B cell (primary cell): ENCODE results near the gene SSX2IP. TPM values are rescaled to one million over a fixed set of nuclear protein-coding genes. Genes with fewer than 3 reads are reported as not detected.

ENCODE experiments used
- ATAC-seq: fragments of 200-7000 bp; cut with Tn5 transposase; one replicate; pipeline ENCODE4 v1.10.0; 2021; ENCODE audit warnings: low read depth, mild to moderate bottlenecking, moderate number of reproducible peaks, moderate library complexity
- CTCF ChIA-PET: fragments of 350-600 bp; sonication (Branson Sonifier 250); formaldehyde crosslinking; loops from one replicate; lab custom pipeline; 2021; ENCODE audit warnings: antibody characterized with exemption, inconsistent platforms; lab: Charles Lee
- POLR2A ChIA-PET: fragments of 350-600 bp; sonication (Branson Sonifier 250); formaldehyde crosslinking; loops from one replicate; lab custom pipeline; 2021; ENCODE audit warnings: antibody characterized with exemption; lab: Charles Lee
- DNase-seq: peaks from one replicate; pipeline ENCODE4 v3.0.0; 2013
- H2AFZ ChIP-seq: 2 replicates; pipeline ENCODE4 v1.6.1; 2012; ENCODE audit warnings: mild to moderate bottlenecking, low read depth, low read length; ENCODE audit not compliant: insufficient read depth, poor library complexity, severe bottlenecking
- H3K27ac ChIP-seq, 2 donors: 1 replicate in 1 of 2; 2 replicates in 1 of 2; pipeline ENCODE4 v1.5.1; 2012 to 2013; ENCODE audit warnings: low read length in 2 of 2, mild to moderate bottlenecking in 2 of 2, moderate library complexity in 1 of 2
- H3K27me3 ChIP-seq, 4 experiments: fragments of 200-600 bp in 1 of 4; sonication (generic) in 1 of 4; replicated peaks in 1 of 4; 1 replicate in 2 of 4; 2 replicates in 2 of 4; pipeline versions ENCODE4 v1.6.1 to v1.7.0; 2013 to 2016; ENCODE audit warnings: low read length in 3 of 4, mild to moderate bottlenecking in 2 of 4, mixed read lengths in 1 of 4, moderate library complexity in 1 of 4; ENCODE audit not compliant: insufficient read depth in 4 of 4, control insufficient read depth in 3 of 4; ENCODE audit errors: control extremely low read depth in 1 of 4
- H3K36me3 ChIP-seq, 2 experiments: replicated peaks in 1 of 2; 1 replicate in 1 of 2; 2 replicates in 1 of 2; pipeline versions ENCODE4 v1.6.1 to v1.7.1; 2013; ENCODE audit warnings: low read length in 1 of 2; ENCODE audit not compliant: insufficient read depth in 2 of 2, control insufficient read depth in 1 of 2; ENCODE audit errors: control extremely low read depth in 1 of 2, extremely low read depth in 1 of 2
- H3K4me1 ChIP-seq, 2 donors: fragments of 200-600 bp in 1 of 2; sonication (generic) in 1 of 2; 1 replicate in 1 of 2; 2 replicates in 1 of 2; pipeline versions ENCODE4 v1.5.1 to v1.6.1; 2013 to 2017; ENCODE audit warnings: low read length in 2 of 2; ENCODE audit not compliant: control insufficient read depth in 2 of 2, insufficient read depth in 2 of 2
- H3K4me2 ChIP-seq: replicated peaks from 2 replicates; pipeline ENCODE3; 2012; ENCODE audit warnings: mild to moderate bottlenecking, low read depth, low read length; ENCODE audit not compliant: poor library complexity, severe bottlenecking
- H3K4me3 ChIP-seq, 5 experiments: fragments of 200-600 bp in 1 of 5; sonication (generic) in 1 of 5; 1 replicate in 3 of 5; 2 replicates in 2 of 5; pipeline versions ENCODE4 v1.5.1 to v1.7.0; 2011 to 2016; ENCODE audit warnings: low read length in 4 of 5, mild to moderate bottlenecking in 4 of 5, low read depth in 2 of 5, control low read depth in 1 of 5, moderate library complexity in 1 of 5; ENCODE audit not compliant: insufficient read depth in 1 of 5; ENCODE audit errors: control extremely low read depth in 1 of 5, extremely low read depth in 1 of 5
- H3K79me2 ChIP-seq: fragments of 200-600 bp; sonication (generic); one replicate; pipeline ENCODE4 v1.6.0; 2016; ENCODE audit warnings: low read length; ENCODE audit not compliant: control insufficient read depth, insufficient read depth
- H3K9ac ChIP-seq: fragments of 200-600 bp; sonication (generic); 2 replicates; pipeline ENCODE4 v1.6.1; 2017; ENCODE audit warnings: mild to moderate bottlenecking, low read length, moderate library complexity
- H3K9me3 ChIP-seq, 3 donors: one replicate each; pipeline versions ENCODE4 v1.6.1 to v1.7.1; 2013; ENCODE audit warnings: low read length in 2 of 3; ENCODE audit not compliant: control insufficient read depth in 2 of 3, insufficient read depth in 1 of 3; ENCODE audit errors: control extremely low read depth in 1 of 3
- H4K20me1 ChIP-seq: 2 replicates; pipeline ENCODE4 v1.6.0; 2012; ENCODE audit warnings: mild to moderate bottlenecking, low read length; ENCODE audit not compliant: insufficient read depth, control insufficient read depth, poor library complexity, severe bottlenecking
- H3K27ac Mint-ChIP-seq: one replicate; pipeline ENCODE4 v1.8.0; 2021; ENCODE audit warnings: mixed read lengths
- H3K27me3 Mint-ChIP-seq: one replicate; pipeline ENCODE4 v1.8.0; 2021; ENCODE audit warnings: mixed read lengths
- H3K4me1 Mint-ChIP-seq: one replicate; pipeline ENCODE4 v1.8.0; 2021; ENCODE audit warnings: mixed read lengths
- H3K4me3 Mint-ChIP-seq: one replicate; pipeline ENCODE4 v1.8.0; 2021; ENCODE audit warnings: mixed read lengths
- H3K9me3 Mint-ChIP-seq: one replicate; pipeline ENCODE4 v1.8.0; 2022; ENCODE audit warnings: mixed read lengths; ENCODE audit not compliant: insufficient read depth
- EZH2 ChIP-seq: IDR thresholded peaks from 2 replicates; pipeline ENCODE4 v1.6.1; 2012; ENCODE audit warnings: borderline replicate concordance, low read depth, mild to moderate bottlenecking, moderate library complexity, low read length; ENCODE audit not compliant: insufficient read depth, poor library complexity, severe bottlenecking
- WGBS: methylation state at CpG from one replicate; pipeline ENCODE4 v1.1.5; 2013; ENCODE audit warnings: missing lambda C conversion rate; ENCODE audit not compliant: insufficient coverage; 5-methylcytosine and 5-hydroxymethylcytosine counted together
- intact Hi-C: fragments of 100-400 bp; cut with micrococcal nuclease; formaldehyde crosslinking; loops from one replicate; pipeline ENCODE4 v1.10.0; 2022
- polyA plus RNA-seq: library from polyadenylated mRNA; depleted of rRNA; stranded (reverse); fragments of >200 nt; gene quantifications from 2 replicates; pipeline ENCODE4 v1.2.3, GENCODE V29; 2012
- total RNA-seq, 2 donors: library from RNA; stranded (reverse); fragments of 120-200 nt in 1 of 2; gene quantifications; 1 replicate in 1 of 2; 2 replicates in 1 of 2; pipeline versions ENCODE4 v1.2.3 to v1.2.4, GENCODE V29; 2013 to 2022
- TF ChIP-seq, protein P1 (sequence below): fragments of 200-600 bp; IDR thresholded peaks from one replicate; pipeline ENCODE4 v1.8.0; 2022; ENCODE audit warnings: antibody characterized with exemption, mild to moderate bottlenecking

The SSX2IP gene
- total and polyA plus RNA-seq, 2 donors (not counting 1 experiment from before 2014, with no cell fraction given), result 0.95 to 10.3 TPM

DNA sequence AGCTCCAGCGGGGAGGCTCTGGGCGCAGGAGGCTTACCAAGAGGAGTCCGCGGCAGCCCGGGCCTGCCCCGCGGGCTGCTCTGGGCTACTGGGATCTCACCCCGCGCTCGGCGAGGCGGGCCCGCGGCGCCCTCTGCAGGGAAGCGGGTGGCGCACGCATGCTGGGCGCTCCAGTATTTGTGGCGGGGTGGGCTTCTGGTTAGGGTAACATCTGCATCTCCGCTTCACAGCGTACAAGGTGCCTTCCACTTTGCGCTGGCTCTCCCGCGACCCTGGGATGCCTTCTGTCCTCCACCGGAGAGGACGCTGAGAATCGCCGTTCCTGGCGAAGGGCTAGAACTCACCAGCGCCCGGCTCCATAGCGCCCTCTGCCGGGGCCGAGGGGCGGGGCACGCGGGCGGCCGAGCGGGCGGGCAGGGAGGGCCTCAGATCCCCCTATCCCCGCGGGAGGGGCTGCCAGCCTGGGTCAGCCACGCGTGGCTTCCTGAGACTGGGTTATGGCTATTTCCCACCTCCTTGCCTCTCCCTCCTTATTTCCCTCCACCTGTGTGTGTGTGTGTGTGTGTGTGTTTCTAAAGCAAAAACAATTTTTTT, 69.4 kb downstream of the SSX2IP start:
- H3K27me3 Mint-ChIP-seq, result peaks cover 6% of the 10 kb centered on the region
- WGBS, result under 1% methylated on average over 41 of the region's 46 CpGs
- no peaks in the 10 kb centered on the region for H3K9me3 Mint-ChIP-seq
- Histone ChIP-seq H3K79me2 (no peaks in the 10 kb centered on the region), H2AFZ (peak overlapping the region; percentile 95), H3K4me3 (peak overlapping the region in 4 of 5 experiments; percentile 59 to 84 (median 72)), H3K9ac (peak overlapping the region; percentile 81), H3K4me2 (peak overlapping the region; percentile 98), H3K4me1 (peaks cover 0 to 4% of the 10 kb centered on the region in 2 donors), H3K36me3 (no peaks in the 10 kb centered on the region), H3K27ac (no peak overlapping the region), H3K27me3 (peaks cover 0 to 5% (median 0%) of the 10 kb centered on the region in 4 experiments), H4K20me1 (no peaks in the 10 kb centered on the region), H3K9me3 (no peaks in the 10 kb centered on the region)
- ATAC-seq, result peak; percentile 92
- intact Hi-C loops, result loop anchor here (1.0 to 5.0 kb wide), 9 partner anchors 47 to 716 kb away; partner anchors contain the start of genes CTBS, GNG5, SPATA1 and SSX2IP
- ChIA-PET POLR2A (no interaction called here), CTCF (interaction anchor here (0.6 to 3.5 kb wide), 21 partner anchors 9 to 498 kb away, joined by 3 to 28 read pairs (median 4); partner anchors contain the start of genes CTBS, GNG5, PRKACB and SPATA1)
- peak overlapping the region; percentile 96 for H3K4me3 Mint-ChIP-seq
- peaks cover 6% of the 10 kb centered on the region for H3K4me1 Mint-ChIP-seq
- DNase-seq, result peak; percentile 90
- no peak for TF ChIP-seq EZH2
- TF ChIP-seq, protein P1, sequence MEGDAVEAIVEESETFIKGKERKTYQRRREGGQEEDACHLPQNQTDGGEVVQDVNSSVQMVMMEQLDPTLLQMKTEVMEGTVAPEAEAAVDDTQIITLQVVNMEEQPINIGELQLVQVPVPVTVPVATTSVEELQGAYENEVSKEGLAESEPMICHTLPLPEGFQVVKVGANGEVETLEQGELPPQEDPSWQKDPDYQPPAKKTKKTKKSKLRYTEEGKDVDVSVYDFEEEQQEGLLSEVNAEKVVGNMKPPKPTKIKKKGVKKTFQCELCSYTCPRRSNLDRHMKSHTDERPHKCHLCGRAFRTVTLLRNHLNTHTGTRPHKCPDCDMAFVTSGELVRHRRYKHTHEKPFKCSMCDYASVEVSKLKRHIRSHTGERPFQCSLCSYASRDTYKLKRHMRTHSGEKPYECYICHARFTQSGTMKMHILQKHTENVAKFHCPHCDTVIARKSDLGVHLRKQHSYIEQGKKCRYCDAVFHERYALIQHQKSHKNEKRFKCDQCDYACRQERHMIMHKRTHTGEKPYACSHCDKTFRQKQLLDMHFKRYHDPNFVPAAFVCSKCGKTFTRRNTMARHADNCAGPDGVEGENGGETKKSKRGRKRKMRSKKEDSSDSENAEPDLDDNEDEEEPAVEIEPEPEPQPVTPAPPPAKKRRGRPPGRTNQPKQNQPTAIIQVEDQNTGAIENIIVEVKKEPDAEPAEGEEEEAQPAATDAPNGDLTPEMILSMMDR, result peak; percentile 100
- peak overlapping the region; percentile 69 for H3K27ac Mint-ChIP-seq
